GM18867 (cell line): ENCODE results near the gene SLC22A23.

Source experiments
- ATAC-seq: cut with Tn5 transposase; IDR thresholded peaks from one replicate; pipeline ENCODE4 v1.9.1; 2021; ENCODE audit warnings: mild to moderate bottlenecking, moderate library complexity; ENCODE audit not compliant: unreplicated experiment

SLC22A23 gene

GRCh38 chr6:3422435-3423070 lies 34.3 kb downstream of the SLC22A23 start:
- ATAC-seq: no peak

GRCh38 chr6:3421791-3422434 lies 34.9 kb downstream of the SLC22A23 start:
- no peak for ATAC-seq

DNA sequence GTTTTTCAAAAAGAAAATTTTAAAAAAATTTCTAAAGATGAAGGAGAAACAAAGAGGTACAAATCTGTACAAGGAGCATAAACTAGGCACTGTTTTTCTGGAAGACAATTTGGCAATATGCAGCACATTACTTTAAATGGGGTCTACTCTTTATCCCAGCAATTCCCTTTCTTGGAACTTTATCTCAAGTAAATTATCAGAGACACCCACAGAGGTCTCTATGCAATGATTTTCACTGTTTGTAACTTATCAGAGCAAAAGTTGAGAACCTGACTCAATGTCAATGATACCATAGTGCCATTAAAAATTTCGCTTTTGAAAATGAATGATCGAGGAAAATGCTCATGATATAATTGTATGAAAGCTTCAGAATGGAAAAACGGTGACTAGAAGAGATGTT lies 35.7 kb downstream of the SLC22A23 start:
- ATAC-seq: no peak

- ATAC-seq: no peak
Measured at GRCh38 chr6:3419624-3420272, 37.1 kb downstream of the SLC22A23 start.

- ATAC-seq: no peak
Measured at GRCh38 chr6:3418496-3419060, 38.3 kb downstream of the SLC22A23 start.

DNA sequence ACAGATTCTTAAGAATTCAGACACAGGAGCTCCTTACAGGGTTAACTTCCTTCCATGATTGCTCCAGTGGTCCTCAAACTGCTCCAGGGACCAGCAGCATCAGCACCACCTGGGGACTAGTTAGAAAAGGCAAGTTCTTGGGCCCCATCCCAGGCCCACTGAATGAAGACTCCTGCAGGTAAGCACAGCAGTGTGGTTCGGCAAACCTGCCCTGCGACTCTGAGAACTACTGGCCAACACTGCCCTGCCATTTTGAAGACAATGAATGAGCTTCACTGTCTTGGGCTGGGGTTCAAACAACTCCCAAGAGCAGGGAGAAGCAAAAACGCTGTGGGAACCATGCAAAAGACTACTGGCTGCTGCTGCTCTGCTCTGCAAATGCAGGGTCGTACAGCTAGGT lies 39.4 kb downstream of the SLC22A23 start:
- ATAC-seq: no peak

DNA sequence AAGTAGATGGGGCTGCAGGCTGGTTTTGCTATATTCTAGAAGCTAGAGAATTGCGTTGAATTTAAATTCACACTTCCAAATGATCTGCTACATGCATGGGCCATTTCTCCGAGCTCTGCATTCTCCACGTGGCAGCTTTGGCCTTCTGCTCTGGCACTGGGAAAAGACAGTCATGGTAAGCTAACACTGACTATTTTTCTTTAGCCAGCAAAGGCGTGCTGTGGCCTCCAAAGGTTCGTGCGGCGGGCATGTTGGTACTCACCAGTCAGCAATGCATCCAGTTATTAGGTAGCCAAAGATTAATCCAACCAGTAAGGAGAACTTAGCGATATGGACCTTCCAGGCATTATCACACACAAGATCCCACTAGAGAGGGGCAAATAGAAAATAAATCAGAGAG lies 41.4 kb downstream of the SLC22A23 start:
- ATAC-seq: no peak

- no peak for ATAC-seq
Measured at GRCh38 chr6:3415082-3415453, 41.8 kb downstream of the SLC22A23 start.

- no peak for ATAC-seq
Measured at GRCh38 chr6:3414327-3415081, 42.3 kb downstream of the SLC22A23 start.

GRCh38 chr6:3413592-3413991 lies 43.3 kb downstream of the SLC22A23 start:
- no peak for ATAC-seq

DNA sequence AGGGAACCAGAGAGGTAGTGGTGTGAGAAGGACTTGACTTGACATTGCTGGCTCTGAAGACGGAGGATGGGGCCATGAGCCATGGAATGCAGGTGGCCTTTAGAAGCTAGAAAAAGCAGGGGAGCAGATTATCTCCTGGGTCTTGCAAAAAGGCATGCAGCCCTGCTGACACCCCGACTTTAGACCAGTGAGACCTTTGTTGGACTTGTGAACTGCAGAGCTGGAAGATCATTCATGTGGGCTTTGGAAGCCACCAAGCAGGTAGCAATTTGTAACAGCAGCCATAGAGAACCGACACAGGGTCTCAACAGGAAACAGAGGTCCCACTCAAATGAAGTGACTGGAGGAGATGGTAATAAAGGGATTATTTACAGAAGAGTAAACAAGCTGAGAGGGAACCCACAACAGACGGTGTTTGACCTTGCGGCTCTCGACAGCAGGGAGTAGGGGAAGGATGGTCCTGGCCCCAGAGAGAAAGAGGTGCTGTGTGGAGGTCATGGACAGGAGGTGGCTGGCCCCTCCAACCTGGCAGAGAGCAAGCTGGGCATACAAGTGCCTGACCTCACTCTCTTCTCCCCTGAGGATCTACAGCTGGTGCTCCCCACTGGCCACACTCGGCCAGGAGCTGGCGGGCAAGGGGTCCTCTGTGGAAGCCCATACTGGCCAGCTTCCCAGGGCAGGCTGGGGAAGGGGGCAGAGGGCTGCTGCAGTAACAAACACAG lies 43.9 kb downstream of the SLC22A23 start:
- ATAC-seq: no peak

DNA sequence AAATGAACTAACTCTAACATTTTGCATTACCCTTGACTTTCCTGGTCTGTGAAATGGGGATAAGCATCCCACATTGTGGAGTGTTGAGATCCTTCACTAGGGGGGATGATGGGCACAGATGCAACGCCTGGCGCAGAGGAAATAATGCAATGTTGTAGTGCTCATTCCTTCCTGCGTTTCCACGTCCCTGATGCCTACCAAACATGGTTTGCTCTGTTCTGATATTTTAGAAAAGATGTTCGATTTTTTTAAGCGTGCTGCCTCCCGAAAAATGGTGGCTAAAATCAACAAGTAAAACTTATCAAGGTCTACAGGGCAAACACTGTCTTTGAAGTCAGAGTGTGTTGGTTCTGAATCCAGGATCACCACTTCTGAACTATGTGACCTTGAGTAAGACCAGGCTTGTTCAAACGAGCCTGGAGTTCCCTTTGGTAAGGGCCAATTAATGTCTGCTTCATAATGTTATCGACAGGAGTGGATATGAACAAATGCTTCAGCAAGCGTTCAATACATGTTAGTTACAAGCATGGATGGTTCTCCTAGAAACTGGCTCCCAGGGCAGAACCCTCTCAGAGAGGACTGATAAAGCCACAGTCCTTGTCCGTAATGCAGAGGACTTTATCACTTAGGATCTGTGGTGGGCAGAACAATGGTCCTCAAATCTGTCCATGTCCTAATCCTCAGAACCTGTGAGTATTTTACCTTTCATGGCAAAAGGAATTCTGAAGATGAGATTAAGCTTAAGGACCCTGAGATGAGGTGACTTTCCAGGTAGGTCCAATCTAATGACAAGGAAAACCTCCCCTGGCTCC lies 44.7 kb downstream of the SLC22A23 start:
- no peak for ATAC-seq

- no peak for ATAC-seq
Measured at GRCh38 chr6:3410385-3411360, 46.2 kb downstream of the SLC22A23 start.

DNA sequence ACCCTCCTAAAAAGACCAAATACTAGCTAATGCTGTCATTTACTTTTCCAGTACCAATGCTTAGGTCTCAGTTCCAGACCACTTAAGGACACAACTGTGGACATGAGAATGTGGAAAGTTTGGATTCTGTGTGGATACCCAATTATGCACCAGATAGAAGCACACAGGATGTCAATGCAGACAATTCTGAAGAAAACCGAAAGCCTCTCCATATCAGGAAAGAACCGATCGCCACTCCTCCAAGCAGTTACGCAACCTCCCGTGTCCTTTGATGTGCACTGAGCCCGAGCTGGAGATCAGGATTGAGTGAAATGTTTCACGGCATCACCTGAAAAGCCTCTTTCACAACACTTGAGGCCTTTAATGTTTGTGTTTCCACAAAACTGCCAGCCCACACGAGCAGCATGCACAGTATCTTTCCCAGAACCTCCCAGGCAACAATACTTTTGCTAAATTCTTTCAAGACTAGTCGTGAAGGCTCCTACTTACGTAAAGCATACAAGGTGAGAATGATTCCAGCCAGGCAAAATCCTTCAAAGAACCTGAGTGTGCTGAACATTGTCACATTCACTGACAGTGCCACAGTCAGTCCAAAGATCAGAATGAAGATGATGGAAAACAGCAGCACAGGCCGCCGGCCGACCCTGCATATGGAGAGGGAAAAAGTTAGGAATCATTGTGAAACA lies 47.0 kb downstream of the SLC22A23 start:
- ATAC-seq: no peak

DNA sequence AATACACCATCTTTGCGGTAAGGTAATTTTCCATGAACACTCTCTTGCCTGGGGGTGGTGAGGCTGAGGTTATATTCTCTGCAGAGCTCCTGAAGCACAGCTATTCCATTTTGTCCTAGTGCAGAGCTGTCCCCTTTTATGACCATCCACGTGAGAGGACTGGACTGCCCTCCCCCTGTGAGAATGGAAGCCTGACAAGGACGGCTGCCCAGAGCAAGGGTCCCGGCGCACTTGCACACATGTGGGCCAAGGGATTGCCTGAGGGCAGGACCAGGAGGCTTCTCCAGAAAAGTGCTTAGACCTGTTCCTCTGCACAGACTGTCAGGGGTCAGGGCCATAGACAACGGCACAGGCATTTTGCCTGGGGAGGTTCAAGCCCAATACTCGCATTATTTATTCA lies 48.2 kb downstream of the SLC22A23 start:
- no peak for ATAC-seq

GRCh38 chr6:3407840-3408239 lies 49.0 kb downstream of the SLC22A23 start:
- ATAC-seq: no peak

GRCh38 chr6:3406891-3407809 lies 49.7 kb downstream of the SLC22A23 start:
- ATAC-seq: no peak
